ENCODE data around the gene LYRM1.

- TF ChIP-seq CTCF (conservative IDR thresholded peaks at IDR 0.05; ENCODE audit: low read depth, low read length): no peak
- TF ChIP-seq MAFK (IDR thresholded peaks at IDR 0.05; ENCODE audit: low read depth, low read length): no peak
- no peak for TF ChIP-seq POLR2A (IDR thresholded peaks at IDR 0.05; ENCODE audit: low read depth, low read length)
- no peak for TF ChIP-seq USF2 (IDR thresholded peaks at IDR 0.05; ENCODE audit: low read depth, low read length)
- no peak for TF ChIP-seq CEBPB (IDR thresholded peaks at IDR 0.05; ENCODE audit: low read depth, low read length)
Measured at GRCh38 chr16:20923876-20924275, 23.3 kb downstream of the LYRM1 start.

All from IMR-90 (cell line).